UCSD-AML1 (cell line): ENCODE data around the gene CD47.

Source experiments
- DNase-seq: peaks from one replicate; lab custom pipeline; 2025; ENCODE audit not compliant: unreplicated experiment; lab: John Stamatoyannopoulos, UW

CD47 gene

DNA sequence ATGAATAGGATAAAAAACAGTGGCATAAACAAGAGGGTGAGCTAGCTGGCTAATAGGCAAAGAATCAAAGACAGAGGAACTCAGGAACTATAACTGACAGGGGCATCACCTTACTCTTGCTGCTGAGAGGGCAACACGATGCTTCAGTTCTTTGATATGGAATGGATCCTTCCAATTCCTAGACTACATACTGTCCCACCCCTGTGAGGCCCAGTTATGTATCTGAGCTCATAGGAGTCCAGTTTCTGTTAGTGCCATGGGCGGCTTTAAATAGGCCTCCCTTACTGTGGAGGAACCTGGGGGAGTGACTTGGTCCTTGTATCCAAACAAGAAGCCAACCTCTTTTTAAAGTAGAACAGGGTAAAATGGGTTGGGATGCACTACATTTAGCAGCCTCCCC lies 37.3 kb downstream of the CD47 start:
- DNase-seq: no peak

GRCh38 chr3:108053067-108053466 lies 37.8 kb downstream of the CD47 start:
- no peak for DNase-seq

GRCh38 chr3:108051005-108051404 lies 39.8 kb downstream of the CD47 start:
- DNase-seq: no peak

DNA sequence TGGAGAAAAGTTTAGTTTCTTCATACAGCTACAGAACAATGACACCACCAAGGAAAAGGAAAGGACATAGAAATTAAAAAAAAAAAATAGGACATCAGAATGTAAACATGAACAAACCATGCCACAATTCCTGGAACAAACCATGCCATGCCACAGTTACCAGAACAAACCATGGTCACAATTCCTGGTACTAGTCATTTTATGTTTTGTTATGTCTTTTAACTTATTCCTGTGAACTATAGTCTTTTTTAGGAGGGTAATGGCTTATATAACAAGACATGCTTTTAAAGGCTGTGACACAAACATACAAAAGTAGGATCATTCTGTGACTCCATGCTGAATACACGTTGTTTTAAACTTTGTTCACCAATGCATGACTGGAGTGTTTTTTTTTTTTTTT lies 42.8 kb downstream of the CD47 start:
- DNase-seq: no peak

DNA sequence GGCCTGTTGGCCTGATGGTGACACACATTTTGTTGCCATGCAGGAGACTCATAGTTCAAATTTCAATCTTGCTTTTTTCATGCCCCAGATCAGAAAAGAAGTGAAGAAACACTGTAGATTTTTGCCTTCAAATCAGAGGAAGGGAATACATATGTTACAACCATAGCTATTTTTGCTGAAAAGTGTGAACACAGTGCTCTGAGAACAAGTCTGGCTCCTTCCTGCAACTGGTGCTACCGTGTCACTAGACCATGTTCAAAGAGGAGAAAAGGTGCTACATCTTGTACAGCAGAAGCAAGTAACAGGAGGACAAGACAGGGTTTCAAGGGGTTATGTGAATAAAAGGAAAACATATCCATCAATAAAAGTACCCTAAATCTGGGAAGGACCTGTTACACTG lies 44.6 kb downstream of the CD47 start:
- no peak for DNase-seq

- DNase-seq: no peak
Observed at GRCh38 chr3:108044699-108045098, 46.1 kb downstream of the CD47 start.

- DNase-seq: no peak
Observed at GRCh38 chr3:108042300-108042699, 48.5 kb downstream of the CD47 start.

GRCh38 chr3:108041253-108041652 lies 49.6 kb downstream of the CD47 start:
- no peak for DNase-seq

DNA sequence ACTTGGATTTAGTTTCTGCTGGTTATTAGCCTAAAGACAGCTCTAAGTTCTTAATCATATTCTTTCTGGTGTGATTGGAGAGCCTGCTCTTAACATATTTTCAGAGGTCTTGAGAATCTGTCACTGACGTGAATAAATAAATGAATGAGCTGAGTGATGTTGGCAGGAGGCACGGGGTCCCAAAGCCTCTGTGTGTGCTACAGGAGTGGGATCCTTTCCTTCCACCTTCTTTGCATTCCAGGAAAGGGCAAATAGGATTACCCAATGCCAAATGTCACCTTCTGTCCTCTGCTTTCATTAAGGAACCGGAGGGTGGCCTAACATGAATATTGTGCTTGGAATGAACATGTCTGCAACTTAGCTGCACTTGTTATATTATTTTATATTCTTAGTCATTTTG lies 53.1 kb downstream of the CD47 start:
- no peak for DNase-seq

GRCh38 chr3:108036984-108037741 lies 53.7 kb downstream of the CD47 start:
- no peak for DNase-seq

DNA sequence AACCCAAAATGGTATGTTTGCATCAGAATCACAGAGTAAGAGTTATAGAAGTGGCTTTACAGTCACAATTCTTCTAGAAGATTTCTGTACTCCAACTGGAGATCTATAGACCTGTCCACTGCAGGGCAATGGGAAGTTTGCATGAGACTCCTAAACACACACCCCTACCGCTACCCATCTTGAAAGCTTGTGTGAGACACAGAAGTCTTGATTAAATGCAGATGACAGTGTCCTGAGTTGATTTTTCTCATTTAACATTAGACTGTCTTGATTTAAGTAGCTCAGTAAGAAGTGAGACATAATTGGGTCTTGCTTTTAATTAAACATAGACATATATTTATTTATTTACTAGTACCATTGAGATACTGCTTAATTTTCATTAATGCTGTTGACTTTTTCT lies 54.4 kb downstream of the CD47 start:
- DNase-seq: no peak

GRCh38 chr3:108035751-108036150 lies 55.1 kb downstream of the CD47 start:
- DNase-seq: peak; percentile 13

- DNase-seq: no peak
Observed at GRCh38 chr3:108031895-108032294, 58.9 kb downstream of the CD47 start.

DNA sequence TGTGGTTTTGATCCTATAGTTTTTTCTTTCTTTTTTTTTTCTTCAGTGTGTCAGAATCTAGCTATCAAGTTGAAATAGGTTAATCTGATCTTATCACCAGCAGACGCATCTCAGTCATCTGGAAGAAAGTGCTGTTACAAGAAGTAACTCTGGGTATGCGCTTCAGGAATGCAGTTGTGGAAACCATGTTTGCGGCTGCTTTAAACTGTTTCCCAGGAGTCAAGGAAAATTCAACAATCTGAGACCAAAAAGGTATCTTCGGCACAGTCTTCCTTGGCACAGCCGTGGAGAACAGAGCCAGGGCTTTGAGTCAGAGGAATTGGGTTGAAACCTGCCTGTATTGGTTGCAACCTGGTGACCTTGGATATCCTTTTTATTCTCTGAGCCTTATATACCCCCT lies 59.9 kb downstream of the CD47 start:
- DNase-seq: no peak

- DNase-seq: no peak
Observed at GRCh38 chr3:108029466-108029865, 61.4 kb downstream of the CD47 start.

GRCh38 chr3:108028896-108029295 lies 61.9 kb downstream of the CD47 start:
- no peak for DNase-seq

GRCh38 chr3:108025177-108025576 lies 65.7 kb downstream of the CD47 start:
- no peak for DNase-seq

GRCh38 chr3:108024146-108024850 lies 66.5 kb downstream of the CD47 start:
- DNase-seq: no peak

DNA sequence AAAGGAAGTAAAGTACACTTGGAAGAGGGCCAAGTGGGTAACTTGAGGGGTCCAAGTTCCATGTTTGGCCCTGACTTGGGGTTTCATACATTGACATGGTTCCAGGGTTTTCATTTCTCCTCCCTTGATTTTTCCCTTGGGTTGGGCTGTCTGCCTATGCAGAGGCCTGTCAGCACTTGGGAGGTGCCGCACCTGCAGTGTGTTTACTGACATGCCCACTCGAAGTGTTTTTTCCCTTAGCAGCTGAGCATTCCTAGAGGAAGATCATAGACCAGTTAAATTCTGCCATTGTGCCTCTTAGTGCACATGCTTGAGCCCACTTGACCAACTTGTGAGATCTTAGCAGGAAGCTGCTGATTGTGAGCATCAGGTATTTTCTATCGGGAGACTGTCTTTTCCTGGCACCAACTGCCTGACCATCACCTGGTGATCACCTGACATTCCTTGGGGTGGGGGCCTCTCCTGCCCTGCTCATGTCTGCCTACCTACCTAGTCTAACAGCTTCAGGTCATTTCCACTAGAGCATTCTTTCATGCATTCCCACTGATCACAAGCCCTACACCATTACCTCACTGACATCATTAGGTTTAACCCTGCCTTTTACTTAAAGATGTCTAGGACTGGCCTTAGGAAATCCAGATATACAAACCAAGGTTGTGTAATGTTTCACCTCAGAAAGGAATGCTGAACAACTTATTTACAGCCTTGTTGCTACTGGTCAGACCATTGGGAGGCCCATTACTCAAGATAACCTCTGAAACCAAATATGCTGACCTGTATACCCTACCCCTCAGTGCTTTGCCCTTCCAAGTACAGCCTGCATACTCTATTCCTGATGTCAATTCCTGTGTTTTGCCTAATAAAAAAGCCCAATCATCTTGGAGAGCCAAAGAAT lies 68.3 kb downstream of the CD47 start:
- no peak for DNase-seq

- DNase-seq: no peak
Observed at GRCh38 chr3:108021533-108021932, 69.3 kb downstream of the CD47 start.

- no peak for DNase-seq
Observed at GRCh38 chr3:108021131-108021530, 69.7 kb downstream of the CD47 start.

DNA sequence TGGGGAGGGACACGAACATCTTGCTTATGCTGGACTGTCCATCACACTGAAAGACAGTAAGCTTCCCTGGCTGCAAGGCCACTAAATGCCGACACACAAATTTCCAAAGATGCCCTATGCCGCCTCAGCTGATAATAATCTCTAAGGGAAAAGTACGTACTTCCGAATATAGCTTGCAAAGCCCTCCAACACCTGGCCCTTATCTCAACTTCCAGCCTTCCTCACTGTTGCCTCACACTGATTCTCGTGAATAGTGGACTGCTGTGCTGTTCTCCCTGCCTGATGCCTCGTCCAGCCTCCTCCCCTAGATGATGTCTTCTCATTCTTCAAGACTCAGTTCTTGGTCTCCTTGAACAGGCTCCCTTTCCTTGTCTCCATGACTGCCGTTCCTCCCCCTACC lies 72.3 kb downstream of the CD47 start:
- peak; percentile 10 for DNase-seq
